Lung (tissue), 12 donors: Measurements from ENCODE around the gene MCM3AP. TPM values are rescaled to one million over a fixed set of nuclear protein-coding genes. Genes with fewer than 3 reads are reported as not detected.
A peak's percentile ranks its signal among the peaks of the same experiment; 100 is the strongest.

Source experiments
- ATAC-seq: fragments of 200-7000 bp; cut with Tn5 transposase; one replicate; pipeline ENCODE4 v1.9.1; 2020; ENCODE audit warnings: moderate number of reproducible peaks; ENCODE audit not compliant: insufficient read depth, low FRiP score
- DNase-seq, 3 donors: peaks; one replicate each; pipeline ENCODE4 v3.0.0-alpha.2; 2013 to 2017
- H3K27ac ChIP-seq, 2 donors: one replicate each; pipeline ENCODE4 v1.5.1; 2013; ENCODE audit warnings: mild to moderate bottlenecking in 2 of 2, moderate library complexity in 2 of 2, control low read depth in 1 of 2, inconsistent platforms in 1 of 2, low read depth in 1 of 2, low read length in 1 of 2
- H3K27me3 ChIP-seq, 3 donors: one replicate each; pipeline ENCODE4 v1.5.1; 2013; ENCODE audit warnings: low read length in 2 of 3; ENCODE audit not compliant: control insufficient read depth in 3 of 3, insufficient read depth in 3 of 3
- H3K36me3 ChIP-seq, 4 donors: one replicate each; pipeline ENCODE4 v1.5.1; 2013; ENCODE audit warnings: low read length in 4 of 4, mild to moderate bottlenecking in 1 of 4, moderate library complexity in 1 of 4; ENCODE audit not compliant: control insufficient read depth in 4 of 4, insufficient read depth in 4 of 4
- H3K4me1 ChIP-seq, 5 donors: one replicate each; pipeline ENCODE4 v1.5.1; 2013; ENCODE audit warnings: low read length in 5 of 5, mild to moderate bottlenecking in 2 of 5, moderate library complexity in 1 of 5; ENCODE audit not compliant: control insufficient read depth in 5 of 5, insufficient read depth in 5 of 5
- H3K4me3 ChIP-seq: one replicate; pipeline ENCODE4 v1.5.1; 2013; ENCODE audit warnings: mild to moderate bottlenecking, control low read depth, moderate library complexity
- H3K9ac ChIP-seq, 2 donors: one replicate each; pipeline ENCODE4 v1.5.1; 2013; ENCODE audit warnings: low read length in 2 of 2, control low read depth in 1 of 2; ENCODE audit not compliant: insufficient read depth in 1 of 2
- H3K9me3 ChIP-seq, 4 donors: one replicate each; pipeline ENCODE4 v1.5.1; 2013; ENCODE audit warnings: low read length in 3 of 4, mild to moderate bottlenecking in 1 of 4, moderate library complexity in 1 of 4; ENCODE audit not compliant: control insufficient read depth in 4 of 4, insufficient read depth in 3 of 4
- CTCF ChIP-seq: IDR thresholded peaks from 2 replicates; pipeline ENCODE4 v1.5.1; 2012; ENCODE audit warnings: mild to moderate bottlenecking; ENCODE audit errors: control extremely low read depth, extremely low read depth
- WGBS, 2 donors: extraction: QIAGEN DNeasy Blood & Tissue Kit; methylation state at CpG; one replicate each; pipeline ENCODE4 v1.1.7; 2013; 5-methylcytosine and 5-hydroxymethylcytosine counted together
- polyA plus RNA-seq, 2 donors: library from polyadenylated mRNA; stranded (reverse); fragments of 200-250 nt; gene quantifications; one replicate each; pipeline ENCODE4 v1.2.1, GENCODE V29; 2013
- total RNA-seq, 2 donors: library from RNA; depleted of rRNA in 1 of 2; stranded (reverse); fragments of >200 nt in 1 of 2; gene quantifications; one replicate each; pipeline ENCODE4 v1.2.1, GENCODE V29; 2014 to 2021
- donor health status: control.
- donor health status: control.
- donor health status: Bipolar disorder and iron deficiency.
- donor health status: healthy.
- donor health status: DM: yes; HTN: yes; CAD: no.

Gene MCM3AP
- total and polyA plus RNA-seq, 4 donors, result 40.7 to 114 (median 78.7) TPM

- Histone ChIP-seq H3K9ac (no peak overlapping the region), H3K27me3 (no peaks in the 10 kb centered on the region), H3K4me3 (no peak overlapping the region), H3K27ac (no peak overlapping the region), H3K4me1 (peaks cover 0 to 7% (median 0%) of the 10 kb centered on the region in 5 donors), H3K36me3 (peaks cover 3 to 49% (median 18%) of the 10 kb centered on the region in 4 donors), H3K9me3 (no peaks in the 10 kb centered on the region)
- DNase-seq (no peak), ATAC-seq (no peak)
- TF ChIP-seq CTCF, result no peak
- WGBS, 2 donors, result 98% methylated on average over 4 of the region's 4 CpGs
Observed at GRCh38 chr21:46191257-46191685, 94.1 kb downstream of the MCM3AP start.

GRCh38 chr21:46190491-46191131 is 94.8 kb downstream of the MCM3AP start:
- 95 to 96% methylated on average over 10 to 15 of the region's 15 CpGs for WGBS, 2 donors
- ATAC-seq (no peak), DNase-seq (no peak)
- no peaks in the 10 kb centered on the region for H3K27me3 ChIP-seq
- peaks cover 0 to 42% (median 17%) of the 10 kb centered on the region in 4 donors for H3K36me3 ChIP-seq
- no peak for TF ChIP-seq CTCF
- H3K4me3 ChIP-seq, result no peak overlapping the region
- H3K9me3 ChIP-seq, result no peaks in the 10 kb centered on the region
- no peak overlapping the region for H3K9ac ChIP-seq
- peaks cover 0 to 7% (median 0%) of the 10 kb centered on the region in 5 donors for H3K4me1 ChIP-seq
- H3K27ac ChIP-seq, result no peak overlapping the region

GRCh38 chr21:46189959-46190490 is 95.4 kb downstream of the MCM3AP start:
- Histone ChIP-seq H3K27ac (peak overlapping the region in 1 of 2 donors; percentile 80), H3K4me1 (peaks cover 0 to 7% (median 2%) of the 10 kb centered on the region in 5 donors), H3K9me3 (no peaks in the 10 kb centered on the region), H3K4me3 (no peak overlapping the region), H3K36me3 (peaks cover 0 to 36% (median 15%) of the 10 kb centered on the region in 4 donors), H3K9ac (no peak overlapping the region), H3K27me3 (no peaks in the 10 kb centered on the region)
- ATAC-seq (no peak), DNase-seq (no peak)
- TF ChIP-seq CTCF, result no peak
- WGBS, 2 donors, result 97% methylated on average over 11 to 14 of the region's 14 CpGs
